Left forelimb (tissue), 1 donor: ENCODE measurements around the gene CDH24.

Source experiments
- DNase-seq: peaks from one replicate; pipeline ENCODE4 v3.0.0-alpha.2; 2018; ENCODE audit warnings: low spot score

The CDH24 gene

GRCh38 chr14:23091294-23092225, 34.2 kb upstream of the CDH24 start:
- no peak for DNase-seq

- DNase-seq, result no peak
These were observed 32.9 kb upstream of the CDH24 start for GRCh38 chr14:23090254-23090636.

DNA sequence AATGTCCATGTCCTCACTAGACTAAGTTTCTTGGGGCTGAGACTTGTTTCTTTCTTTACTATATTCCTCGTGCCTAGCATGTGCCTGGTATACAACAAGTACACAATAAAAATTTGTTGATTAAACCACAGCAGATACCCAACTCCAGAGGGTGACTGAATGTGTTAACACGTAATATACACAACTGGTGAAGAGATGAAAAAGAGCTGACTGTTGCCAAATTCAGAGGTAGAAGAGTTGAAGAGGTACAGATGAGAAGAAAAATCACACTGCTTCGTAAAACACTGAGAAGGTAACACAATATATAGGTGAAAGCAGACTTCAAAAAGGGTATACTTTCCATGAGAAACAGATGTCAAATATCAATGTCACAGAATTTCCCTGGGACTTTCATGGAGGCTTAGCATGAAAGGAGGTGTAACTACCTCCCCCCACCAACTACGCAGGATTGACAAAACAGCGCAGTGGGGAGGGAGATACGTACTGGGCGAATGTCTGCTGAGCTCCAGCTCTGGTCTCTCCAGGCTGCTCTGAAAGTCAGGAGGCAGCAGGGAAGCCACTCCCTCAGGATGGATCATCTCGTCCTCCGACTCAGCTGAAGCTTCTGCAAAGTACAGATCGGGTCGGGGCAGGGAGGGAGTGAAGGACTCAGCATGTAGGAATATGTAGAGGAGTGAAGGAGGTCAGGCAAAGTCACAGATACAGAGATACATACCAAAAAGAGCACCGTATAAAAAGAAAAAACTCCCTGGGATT, 32.4 kb upstream of the CDH24 start:
- DNase-seq, result no peak

GRCh38 chr14:23086565-23086964, 29.2 kb upstream of the CDH24 start:
- DNase-seq, result no peak

DNA sequence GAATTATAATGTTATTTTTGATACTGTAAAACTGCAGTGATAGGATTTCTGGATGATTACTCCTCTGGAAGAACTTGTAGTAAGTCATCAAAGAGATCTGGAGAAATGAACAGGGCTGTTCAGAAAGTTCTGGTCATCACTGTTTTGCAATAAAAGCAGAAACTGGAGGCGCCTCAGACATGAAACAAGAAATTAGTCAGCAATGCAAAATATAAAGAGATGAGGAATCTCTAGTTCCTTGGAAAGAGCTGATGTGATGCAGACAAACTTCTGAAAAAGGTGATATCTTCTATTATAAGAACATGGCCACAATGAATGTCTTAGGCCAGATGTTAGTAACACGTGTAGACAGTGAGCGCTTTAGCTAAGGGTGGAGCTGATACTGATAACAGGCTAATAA, 28.1 kb upstream of the CDH24 start:
- DNase-seq, result no peak

DNA sequence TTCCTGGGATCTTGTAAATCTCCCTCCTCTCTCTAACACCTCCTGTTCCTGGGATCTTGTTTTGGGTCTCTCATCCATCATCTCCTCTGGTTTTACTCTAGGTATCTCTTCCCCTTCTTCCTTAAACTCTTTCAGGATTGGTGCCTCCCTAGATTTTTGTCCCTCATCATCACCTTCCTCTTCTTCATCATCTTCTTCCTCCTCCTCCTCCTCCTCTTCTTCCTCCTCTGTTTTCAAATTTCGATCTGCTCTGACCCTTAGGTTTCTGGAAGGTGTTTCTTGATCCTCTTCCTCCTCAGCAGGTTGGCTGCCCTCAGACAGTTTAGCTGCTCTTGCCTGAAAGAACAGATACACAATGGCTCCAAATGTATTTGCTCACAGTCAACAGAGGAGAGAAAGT, 23.2 kb upstream of the CDH24 start:
- no peak for DNase-seq

DNA sequence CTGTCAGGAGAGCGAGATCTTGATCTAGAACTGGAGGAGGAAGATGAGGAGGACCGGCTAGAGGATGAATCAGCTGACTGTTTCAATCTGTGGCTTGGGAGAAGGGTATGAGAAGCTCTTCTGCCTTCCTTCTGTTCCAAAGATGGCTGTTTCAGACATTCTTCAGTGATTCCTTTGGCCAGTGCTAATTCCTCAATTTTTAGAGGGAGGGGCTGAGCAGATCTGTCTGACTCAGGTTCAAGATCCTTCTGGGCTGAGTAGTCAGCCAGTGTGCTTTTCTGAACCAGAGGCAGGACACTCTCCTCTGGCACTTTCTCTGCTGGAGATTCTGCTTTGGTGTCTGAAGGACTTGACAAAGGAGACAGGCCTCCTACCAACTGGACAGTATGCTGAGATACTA, 22.4 kb upstream of the CDH24 start:
- DNase-seq, result no peak

GRCh38 chr14:23078692-23079116, 21.4 kb upstream of the CDH24 start:
- no peak for DNase-seq

DNA sequence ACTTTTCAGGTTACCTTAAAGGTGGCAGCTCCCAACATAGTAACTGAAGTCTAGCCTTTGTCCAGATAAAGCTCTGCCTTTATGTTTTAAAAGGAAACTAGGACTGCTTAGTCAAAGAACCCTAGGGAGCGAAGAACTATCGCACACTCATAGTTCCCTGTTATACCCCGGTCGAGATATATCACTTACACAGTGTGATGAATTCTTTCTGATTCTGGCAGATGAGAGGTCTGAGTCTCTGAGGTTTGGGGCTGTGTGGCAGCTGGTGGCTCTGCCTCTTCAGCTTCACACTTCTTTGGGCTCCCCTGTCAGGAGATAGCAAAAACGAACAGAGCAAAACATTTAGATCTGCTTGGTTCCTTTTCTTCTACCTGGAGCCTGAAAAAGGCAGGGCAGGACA, 20.6 kb upstream of the CDH24 start:
- no peak for DNase-seq

GRCh38 chr14:23076785-23077408, 19.6 kb upstream of the CDH24 start:
- no peak for DNase-seq

GRCh38 chr14:23074906-23075305, 17.6 kb upstream of the CDH24 start:
- no peak for DNase-seq

GRCh38 chr14:23071921-23072539, 14.7 kb upstream of the CDH24 start:
- no peak for DNase-seq

DNA sequence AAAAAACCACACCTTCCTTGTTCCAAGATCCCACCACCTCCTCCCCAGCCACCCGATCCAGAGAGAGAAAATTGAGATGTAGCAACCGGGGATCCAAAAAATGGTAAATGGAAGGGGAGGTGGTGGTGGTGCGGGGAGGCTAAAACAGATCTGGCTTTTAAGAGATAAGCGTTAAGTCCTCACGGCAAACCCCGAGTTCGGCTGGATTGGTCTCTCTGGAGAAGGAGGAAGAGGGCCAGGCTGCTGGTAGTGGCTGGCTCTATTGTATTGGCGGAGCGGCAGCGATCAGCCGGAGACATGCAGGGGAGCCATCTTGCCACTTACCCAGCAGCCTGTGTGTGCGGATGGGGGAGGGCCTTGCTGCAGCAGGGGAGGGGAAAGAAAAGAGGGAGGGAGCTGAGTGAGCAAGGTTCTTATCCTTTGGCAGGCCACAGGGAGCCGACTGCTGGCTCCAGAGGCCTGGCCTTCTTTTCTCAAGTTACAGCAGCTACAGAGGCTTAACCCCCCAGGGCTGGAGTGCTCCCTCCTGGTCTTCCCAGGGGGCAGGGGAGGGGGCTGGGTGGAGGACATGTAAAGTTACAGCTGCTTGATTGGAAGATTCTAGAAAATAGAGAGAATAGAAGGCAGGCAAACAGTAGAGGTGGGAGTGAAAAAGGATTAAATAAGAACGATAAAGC, 14.1 kb upstream of the CDH24 start:
- peak; percentile 90 for DNase-seq

GRCh38 chr14:23070262-23071129, 13.2 kb upstream of the CDH24 start:
- DNase-seq, result no peak

- no peak for DNase-seq
These were observed 12.1 kb upstream of the CDH24 start for GRCh38 chr14:23069413-23069806.

DNA sequence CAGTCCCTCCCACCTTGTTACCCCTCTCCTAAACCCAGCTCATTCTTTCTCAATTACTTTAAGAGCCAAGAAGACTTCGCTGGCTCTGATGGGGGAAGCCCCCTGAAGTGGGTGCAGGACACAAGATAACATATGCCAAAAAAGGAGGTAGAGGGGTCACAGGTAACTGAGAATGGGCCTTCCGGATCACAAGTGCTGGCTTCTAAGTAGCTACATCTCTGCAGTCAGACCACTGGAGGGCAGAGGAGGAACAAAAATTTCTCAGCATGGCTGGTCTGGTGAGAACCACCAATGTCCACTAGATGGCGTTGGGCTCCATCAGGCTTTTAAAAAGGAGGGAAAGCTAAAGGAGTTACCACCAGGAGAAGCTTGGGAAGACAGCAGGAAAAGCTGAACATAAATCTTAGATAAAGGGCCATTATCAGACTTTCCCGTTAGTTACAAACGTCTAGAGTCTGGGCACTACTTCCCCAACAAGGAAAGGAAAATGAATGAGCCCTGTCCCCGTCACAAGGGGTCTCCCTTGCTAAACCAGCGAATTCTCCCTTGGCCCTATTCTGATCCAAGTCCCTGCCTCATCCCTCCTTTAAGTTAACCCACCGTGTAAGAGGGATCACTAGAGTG, 11.6 kb upstream of the CDH24 start:
- DNase-seq, result no peak

- no peak for DNase-seq
These were observed 10.8 kb upstream of the CDH24 start for GRCh38 chr14:23067847-23068788.

- DNase-seq, result no peak
These were observed 9.8 kb upstream of the CDH24 start for GRCh38 chr14:23066855-23067744.
